AG04449 (cell line): ENCODE measurements around the gene RIIAD1.

Source experiments
- CTCF ChIA-PET: fragments of 350-600 bp; formaldehyde crosslinking; extraction: SDS; loops from one replicate; lab custom pipeline; 2021; ENCODE audit warnings: antibody characterized with exemption; lab: Yijun Ruan, JAX
- POLR2A ChIA-PET: fragments of 400-600, 350-600 bp; formaldehyde crosslinking; extraction: SDS; loops from one replicate; lab custom pipeline; 2020; ENCODE audit warnings: antibody characterized with exemption, inconsistent platforms; lab: Yijun Ruan, JAX
- DNase-seq: peaks from one replicate; pipeline ENCODE4 v3.0.0-alpha.2; 2010; ENCODE audit warnings: low read depth, low spot score
- H3K4me3 ChIP-seq: 2 replicates; pipeline ENCODE4 v1.5.1; 2011; ENCODE audit warnings: low read depth, mild to moderate bottlenecking, control low read depth, low read length
- CTCF ChIP-seq: IDR thresholded peaks from one replicate; pipeline ENCODE4 v1.5.1; 2011; ENCODE audit warnings: mild to moderate bottlenecking, moderate library complexity, low read length, control low read depth, inconsistent platforms; ENCODE audit not compliant: insufficient read depth; ENCODE audit errors: missing control alignments

Gene RIIAD1

DNA sequence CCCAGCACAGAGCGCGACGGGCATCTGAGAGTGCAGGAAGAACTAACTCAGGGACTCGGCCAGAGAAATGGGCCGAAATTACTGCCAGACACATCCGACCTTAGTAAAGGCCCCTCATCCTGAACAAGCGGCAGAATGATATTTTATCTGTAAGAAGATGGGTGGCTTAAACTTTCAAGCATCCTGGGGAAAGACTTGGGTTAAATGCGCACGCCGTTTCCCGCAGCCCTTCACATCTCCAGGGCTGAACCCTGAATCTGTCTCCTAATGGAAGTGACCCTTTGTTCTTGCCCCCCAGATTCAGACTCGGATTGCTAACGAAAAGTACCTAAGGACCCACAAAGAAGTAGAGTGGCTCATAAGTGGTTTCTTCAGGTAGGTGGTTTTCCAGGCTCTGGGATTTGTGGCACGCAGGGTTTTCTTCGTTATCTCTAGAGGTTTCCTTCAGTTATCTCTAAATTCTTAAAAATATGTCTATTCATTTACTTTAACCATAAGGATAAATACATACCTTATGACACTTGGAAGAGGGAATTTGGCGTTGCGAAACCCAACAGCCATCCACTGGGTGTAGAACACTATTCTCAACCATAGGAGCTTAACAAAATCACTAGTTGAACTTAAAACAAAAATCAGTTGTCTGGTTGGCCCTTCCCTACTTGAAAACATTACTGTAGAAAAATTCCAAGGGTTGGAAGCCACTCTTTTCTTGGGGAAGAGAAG lies 627 bp downstream of the RIIAD1 start:
- no peak for DNase-seq
- no peak for TF ChIP-seq CTCF
- CTCF ChIA-PET = interaction anchor here (1.4 to 1.6 kb wide), 3 partner anchors 8 to 129 kb away, joined by 4 to 5 read pairs (median 4); no protein-coding TSS in a partner anchor
- POLR2A ChIA-PET = no interaction called here
- peak overlapping the region; percentile 47 for H3K4me3 ChIP-seq

DNA sequence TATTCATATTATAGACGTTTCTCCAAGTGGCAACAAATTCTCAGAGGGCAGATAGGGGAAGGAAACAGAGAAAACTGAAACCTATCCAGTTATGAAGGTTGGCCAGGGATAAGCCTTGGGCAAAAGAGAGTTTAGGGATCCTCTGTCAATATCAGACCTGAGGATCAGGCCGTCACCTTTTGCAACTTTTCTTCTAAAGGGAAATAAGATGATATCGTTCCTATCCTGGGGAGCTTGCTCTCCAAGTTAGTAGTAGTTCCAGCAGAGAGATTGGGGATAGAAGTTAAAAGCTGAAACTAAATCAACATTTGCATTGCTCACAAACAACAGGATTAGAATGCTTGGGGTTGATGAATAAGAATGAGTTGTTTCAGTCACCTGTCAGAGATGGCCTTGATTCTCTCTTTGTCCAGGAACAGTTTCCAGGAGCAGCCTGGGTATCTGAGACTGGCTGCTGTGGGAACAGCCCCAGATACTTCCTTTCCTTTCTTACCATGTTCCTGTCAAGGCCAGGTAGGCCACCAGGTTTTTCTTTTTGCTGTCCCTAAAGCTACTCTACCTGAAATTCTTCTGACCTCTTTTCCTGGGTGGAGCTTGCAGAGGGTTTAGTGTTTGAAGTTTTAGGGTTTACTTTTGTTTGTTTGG lies 2.5 kb downstream of the RIIAD1 start:
- H3K4me3 ChIP-seq = no peak overlapping the region
- ChIA-PET POLR2A (no interaction called here), CTCF (interaction anchor here (0.7 to 2.5 kb wide), 3 partner anchors 11 to 191 kb away, joined by 3 to 8 read pairs (median 4); no protein-coding TSS in a partner anchor)
- no peak for DNase-seq
- no peak for TF ChIP-seq CTCF

DNA sequence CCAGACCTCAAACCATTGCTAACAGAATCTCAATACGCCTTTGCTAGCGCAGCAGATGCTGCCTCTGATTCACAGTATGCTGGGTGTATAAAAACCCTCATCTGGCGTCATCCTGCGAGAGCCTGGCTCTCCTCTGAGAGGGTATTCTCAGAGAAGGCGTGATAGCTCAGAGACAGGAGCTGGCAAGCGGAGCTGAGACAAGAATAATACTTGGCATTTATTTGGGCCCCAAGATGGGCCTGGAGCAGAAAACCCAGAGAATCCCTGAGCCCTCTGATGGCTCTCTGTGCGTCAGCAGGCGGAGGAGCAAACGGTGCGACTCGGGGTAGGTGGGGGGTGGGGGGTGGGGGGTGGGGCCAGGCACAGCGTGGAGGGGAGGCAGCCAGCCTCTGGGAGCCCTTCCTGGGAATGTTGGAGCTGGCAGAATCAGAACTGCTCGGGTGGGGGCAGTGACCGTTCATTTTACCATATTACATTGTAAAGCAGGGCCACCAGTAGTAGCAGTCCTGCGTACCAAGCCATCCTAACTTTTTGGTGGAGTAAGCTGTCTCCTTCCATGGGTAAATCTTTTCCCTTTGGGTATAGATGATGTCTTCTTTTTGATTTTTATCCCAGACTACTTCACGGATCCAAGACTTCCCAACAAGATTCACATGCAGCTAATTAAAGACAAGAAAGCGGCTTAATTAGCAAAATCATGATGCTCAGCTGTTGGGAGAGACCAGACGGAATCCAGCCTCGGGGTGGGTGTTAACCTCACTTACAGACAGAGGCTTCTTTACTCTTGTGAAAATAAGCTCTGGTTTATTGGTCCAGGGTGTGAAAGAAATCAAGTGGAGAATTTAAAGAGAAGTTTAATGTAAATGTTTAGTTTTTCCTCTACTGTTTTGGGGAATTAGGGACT lies 7.1 kb downstream of the RIIAD1 start:
- CTCF ChIA-PET = interaction anchor here (0.9 to 3.8 kb wide), 8 partner anchors 9 to 196 kb away, joined by 3 to 29 read pairs (median 8); no protein-coding TSS in a partner anchor
- peak overlapping the region; percentile 32 for H3K4me3 ChIP-seq
- POLR2A ChIA-PET = no interaction called here
- peak; percentile 34 for DNase-seq
- TF ChIP-seq CTCF = no peak

DNA sequence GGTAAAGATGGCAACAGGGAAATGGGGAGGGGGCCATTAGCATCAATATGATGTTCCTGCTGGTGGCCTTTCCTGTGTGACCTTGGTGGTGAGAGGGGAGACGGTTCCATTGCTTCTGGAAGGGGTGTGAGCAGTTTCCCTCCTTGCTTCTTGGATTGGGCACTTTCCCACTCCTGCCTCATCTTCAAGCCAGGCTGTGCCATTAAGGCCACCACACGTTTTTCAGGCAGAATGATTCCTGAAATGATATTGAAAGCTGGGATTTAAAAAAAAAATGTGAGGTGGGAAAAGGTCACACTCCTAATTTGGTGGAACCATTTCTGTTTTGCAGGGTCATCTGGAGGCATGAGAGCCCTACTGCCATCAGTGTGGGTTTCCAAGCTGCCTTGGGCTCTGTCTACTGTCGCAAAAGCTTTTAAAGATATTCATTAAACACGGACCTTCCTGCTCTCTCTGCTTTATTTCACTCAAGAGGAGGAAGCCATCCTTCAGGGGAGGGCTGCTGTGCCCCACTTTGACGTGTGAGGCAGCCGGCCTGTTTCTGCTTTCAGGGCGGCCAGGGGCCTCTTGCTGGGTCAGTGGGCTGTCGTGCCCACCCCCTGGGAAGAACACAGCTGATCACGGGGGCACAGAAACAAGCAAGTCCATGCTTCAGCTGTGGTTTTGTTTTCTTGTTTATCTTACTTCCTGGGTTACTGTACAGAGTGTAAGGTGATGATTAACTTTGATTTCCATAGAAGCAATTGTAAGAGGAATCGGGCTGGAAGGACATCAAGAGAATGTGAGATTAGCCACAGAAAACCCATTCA lies 8.0 kb downstream of the RIIAD1 start:
- DNase-seq = no peak
- H3K4me3 ChIP-seq = no peak overlapping the region
- ChIA-PET POLR2A (interaction anchor here (0.7 kb wide), 1 partner anchor 12 kb away, joined by 4 read pairs; no protein-coding TSS in a partner anchor), CTCF (interaction anchor here (0.9 to 3.8 kb wide), 6 partner anchors 8 to 138 kb away, joined by 3 to 29 read pairs (median 4); no protein-coding TSS in a partner anchor)
- TF ChIP-seq CTCF = no peak

GRCh38 chr1:151729966-151730291 lies 8.6 kb downstream of the RIIAD1 start:
- H3K4me3 ChIP-seq = no peak overlapping the region
- ChIA-PET POLR2A (interaction anchor here (0.7 kb wide), 1 partner anchor 13 kb away, joined by 4 read pairs; no protein-coding TSS in a partner anchor), CTCF (interaction anchor here (1.1 kb wide), 1 partner anchor 39 kb away, joined by 3 read pairs; no protein-coding TSS in a partner anchor)
- no peak for TF ChIP-seq CTCF
- DNase-seq = no peak
